Spleen (tissue), 7 donors: ENCODE measurements around the gene EPHA4.

Source experiments
- POLR2A ChIP-seq, 3 donors: fragments of 450-650 bp; IDR thresholded peaks; one replicate each; pipeline ENCODE4 v1.5.1; 2017; ENCODE audit warnings: antibody characterized with exemption in 3 of 3, mild to moderate bottlenecking in 1 of 3
- TF ChIP-seq, protein P1 (sequence below), 11 experiments: fragments of 200-600 bp in 7 of 11; fragments of 450-650 bp in 4 of 11; sonication (generic) in 4 of 11; IDR thresholded peaks in 8 of 11; conservative IDR thresholded peaks in 3 of 11; 1 replicate in 7 of 11; 2 replicates in 4 of 11; pipeline versions ENCODE4 v1.4.0 to v1.8.0; 2016 to 2021; ENCODE audit warnings: antibody characterized with exemption in 11 of 11, inconsistent platforms in 4 of 11, mild to moderate bottlenecking in 1 of 11
- donor health status: DM: no; HTN: no; CAD: no; lungs with moderate emphysema.
- donor health status: DM: no; HTN: no; CAD: no.
- donor health status: DM: no; HTN: no; CAD: no.

DNA sequence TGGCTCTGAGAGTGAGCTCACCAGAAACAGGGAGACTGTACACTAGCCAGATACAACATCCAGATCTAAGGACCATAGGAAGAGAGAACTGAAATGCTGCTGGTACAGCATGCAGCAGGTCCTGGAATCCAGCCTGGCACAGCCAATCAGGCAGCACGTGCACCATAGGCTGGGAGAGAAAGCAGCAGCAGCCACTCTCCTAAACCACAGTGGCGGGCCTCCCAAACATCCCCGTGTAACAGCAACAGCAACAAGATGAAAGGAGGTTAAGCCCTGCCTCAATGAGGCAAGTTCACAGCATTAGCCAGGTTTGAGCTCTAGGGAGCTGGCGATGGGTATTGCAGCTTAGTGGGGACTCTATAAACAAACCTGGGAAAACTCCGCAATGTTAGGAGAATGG lies 192.0 kb downstream of the EPHA4 start:
- TF ChIP-seq, protein P1, sequence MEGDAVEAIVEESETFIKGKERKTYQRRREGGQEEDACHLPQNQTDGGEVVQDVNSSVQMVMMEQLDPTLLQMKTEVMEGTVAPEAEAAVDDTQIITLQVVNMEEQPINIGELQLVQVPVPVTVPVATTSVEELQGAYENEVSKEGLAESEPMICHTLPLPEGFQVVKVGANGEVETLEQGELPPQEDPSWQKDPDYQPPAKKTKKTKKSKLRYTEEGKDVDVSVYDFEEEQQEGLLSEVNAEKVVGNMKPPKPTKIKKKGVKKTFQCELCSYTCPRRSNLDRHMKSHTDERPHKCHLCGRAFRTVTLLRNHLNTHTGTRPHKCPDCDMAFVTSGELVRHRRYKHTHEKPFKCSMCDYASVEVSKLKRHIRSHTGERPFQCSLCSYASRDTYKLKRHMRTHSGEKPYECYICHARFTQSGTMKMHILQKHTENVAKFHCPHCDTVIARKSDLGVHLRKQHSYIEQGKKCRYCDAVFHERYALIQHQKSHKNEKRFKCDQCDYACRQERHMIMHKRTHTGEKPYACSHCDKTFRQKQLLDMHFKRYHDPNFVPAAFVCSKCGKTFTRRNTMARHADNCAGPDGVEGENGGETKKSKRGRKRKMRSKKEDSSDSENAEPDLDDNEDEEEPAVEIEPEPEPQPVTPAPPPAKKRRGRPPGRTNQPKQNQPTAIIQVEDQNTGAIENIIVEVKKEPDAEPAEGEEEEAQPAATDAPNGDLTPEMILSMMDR (IDR thresholded peaks at IDR 0.05 in 8 of 11, conservative IDR thresholded peaks at IDR 0.05 in 3 of 11) = no peak
- TF ChIP-seq POLR2A (IDR thresholded peaks at IDR 0.05) = no peak
